Loucy (cell line): Measurements from ENCODE around the gene ID1.

Experiments
- EZH2phosphoT487 ChIP-seq: fragments of 200-600 bp; IDR thresholded peaks from 2 replicates; pipeline ENCODE4 v1.6.1; 2018; ENCODE audit warnings: antibody characterized with exemption, mild to moderate bottlenecking, moderate library complexity, borderline replicate concordance
- TF ChIP-seq, protein P1 (sequence below): fragments of 200-600 bp; sonication (generic); conservative IDR thresholded peaks from 2 replicates; pipeline ENCODE4 v1.5.1; 2014; ENCODE audit warnings: mild to moderate bottlenecking, antibody characterized with exemption, low read length

DNA sequence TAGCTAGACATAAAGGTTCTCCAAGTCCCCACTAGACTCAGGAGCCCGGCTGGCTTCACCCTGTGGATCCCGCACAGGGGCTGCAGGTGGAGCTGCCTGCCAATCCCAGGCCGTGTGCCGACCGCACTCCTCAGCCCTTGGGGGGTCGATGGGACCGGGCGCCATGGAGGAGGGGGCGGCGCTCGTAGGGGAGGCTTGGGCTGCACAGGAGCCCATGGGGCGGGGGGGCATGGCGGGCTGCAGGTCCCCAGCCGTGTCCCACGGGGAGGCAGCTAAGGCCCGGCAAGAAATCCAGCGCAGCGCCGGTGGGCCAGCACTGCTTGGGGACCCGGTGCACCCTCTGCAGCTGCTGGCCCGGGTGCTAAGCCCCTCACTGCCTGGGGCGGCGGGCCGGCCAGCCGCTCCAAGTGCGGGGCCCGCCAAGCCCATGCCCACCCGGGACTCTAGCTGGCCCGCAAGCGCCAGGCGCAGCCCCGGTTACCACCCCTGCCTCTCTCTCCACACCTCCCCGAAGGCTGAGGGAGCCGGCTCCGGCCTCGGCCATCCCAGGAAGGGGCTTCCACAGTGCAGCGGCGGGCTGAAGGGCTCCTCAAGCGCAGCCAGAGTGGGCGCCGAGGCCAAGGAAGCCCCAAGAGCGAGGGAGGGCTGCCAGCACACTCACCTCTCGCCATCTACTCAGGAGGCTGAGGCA is 26.5 kb upstream of the ID1 start:
- TF ChIP-seq, protein P1, sequence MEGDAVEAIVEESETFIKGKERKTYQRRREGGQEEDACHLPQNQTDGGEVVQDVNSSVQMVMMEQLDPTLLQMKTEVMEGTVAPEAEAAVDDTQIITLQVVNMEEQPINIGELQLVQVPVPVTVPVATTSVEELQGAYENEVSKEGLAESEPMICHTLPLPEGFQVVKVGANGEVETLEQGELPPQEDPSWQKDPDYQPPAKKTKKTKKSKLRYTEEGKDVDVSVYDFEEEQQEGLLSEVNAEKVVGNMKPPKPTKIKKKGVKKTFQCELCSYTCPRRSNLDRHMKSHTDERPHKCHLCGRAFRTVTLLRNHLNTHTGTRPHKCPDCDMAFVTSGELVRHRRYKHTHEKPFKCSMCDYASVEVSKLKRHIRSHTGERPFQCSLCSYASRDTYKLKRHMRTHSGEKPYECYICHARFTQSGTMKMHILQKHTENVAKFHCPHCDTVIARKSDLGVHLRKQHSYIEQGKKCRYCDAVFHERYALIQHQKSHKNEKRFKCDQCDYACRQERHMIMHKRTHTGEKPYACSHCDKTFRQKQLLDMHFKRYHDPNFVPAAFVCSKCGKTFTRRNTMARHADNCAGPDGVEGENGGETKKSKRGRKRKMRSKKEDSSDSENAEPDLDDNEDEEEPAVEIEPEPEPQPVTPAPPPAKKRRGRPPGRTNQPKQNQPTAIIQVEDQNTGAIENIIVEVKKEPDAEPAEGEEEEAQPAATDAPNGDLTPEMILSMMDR: no peak
- no peak for TF ChIP-seq EZH2phosphoT487
